ENCODE measurements around the gene PPARGC1A.

DNA sequence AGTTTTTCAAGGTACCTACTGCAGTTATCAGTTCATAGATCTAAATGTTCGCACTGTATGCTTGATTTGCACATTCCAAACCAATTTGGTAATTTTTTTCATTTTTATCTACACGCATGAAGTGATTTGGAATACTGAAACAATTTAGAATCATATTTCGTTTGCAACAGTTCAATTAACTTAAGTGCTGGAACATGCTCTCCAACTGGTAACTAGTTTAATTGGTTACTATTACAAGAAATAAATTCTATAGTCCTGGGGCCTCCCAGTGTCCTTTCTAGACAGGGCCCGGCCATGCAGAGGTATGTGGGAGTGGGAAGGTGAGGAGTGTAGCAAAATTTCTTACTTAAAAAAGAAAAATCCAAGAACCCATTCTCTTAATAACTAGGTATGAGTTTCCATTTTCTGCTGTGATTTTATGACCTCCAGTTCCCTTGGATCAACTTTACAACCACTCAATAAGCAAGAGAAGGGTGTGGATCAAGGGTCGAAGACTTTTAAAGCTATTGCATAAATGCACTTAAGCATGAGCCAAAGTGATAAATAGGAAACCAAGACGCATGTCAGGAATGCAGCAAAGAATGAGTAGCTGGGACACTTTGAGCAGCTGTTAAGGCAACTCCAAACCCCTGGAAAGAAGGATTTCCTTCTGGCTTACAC, 106.9 kb downstream of the PPARGC1A start:
- TF ChIP-seq, protein P1, sequence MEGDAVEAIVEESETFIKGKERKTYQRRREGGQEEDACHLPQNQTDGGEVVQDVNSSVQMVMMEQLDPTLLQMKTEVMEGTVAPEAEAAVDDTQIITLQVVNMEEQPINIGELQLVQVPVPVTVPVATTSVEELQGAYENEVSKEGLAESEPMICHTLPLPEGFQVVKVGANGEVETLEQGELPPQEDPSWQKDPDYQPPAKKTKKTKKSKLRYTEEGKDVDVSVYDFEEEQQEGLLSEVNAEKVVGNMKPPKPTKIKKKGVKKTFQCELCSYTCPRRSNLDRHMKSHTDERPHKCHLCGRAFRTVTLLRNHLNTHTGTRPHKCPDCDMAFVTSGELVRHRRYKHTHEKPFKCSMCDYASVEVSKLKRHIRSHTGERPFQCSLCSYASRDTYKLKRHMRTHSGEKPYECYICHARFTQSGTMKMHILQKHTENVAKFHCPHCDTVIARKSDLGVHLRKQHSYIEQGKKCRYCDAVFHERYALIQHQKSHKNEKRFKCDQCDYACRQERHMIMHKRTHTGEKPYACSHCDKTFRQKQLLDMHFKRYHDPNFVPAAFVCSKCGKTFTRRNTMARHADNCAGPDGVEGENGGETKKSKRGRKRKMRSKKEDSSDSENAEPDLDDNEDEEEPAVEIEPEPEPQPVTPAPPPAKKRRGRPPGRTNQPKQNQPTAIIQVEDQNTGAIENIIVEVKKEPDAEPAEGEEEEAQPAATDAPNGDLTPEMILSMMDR (conservative IDR thresholded peaks at IDR 0.05; ENCODE audit: low read depth in 2 of 2), result no peak
- TF ChIP-seq EZH2 (IDR thresholded peaks at IDR 0.05; ENCODE audit: low read depth, unreplicated experiment), result no peak
